ENCODE results near the gene PDE7B. TPM values are rescaled to one million over a fixed set of nuclear protein-coding genes. Genes with fewer than 3 reads are reported as not detected.

The PDE7B gene
- total RNA-seq, 2 experiments from 2014 or later, result not detected

GRCh38 chr6:135897087-135897486 lies 45.6 kb downstream of the PDE7B start:
- ChIA-PET POLR2A (interaction anchor here (1.1 kb wide), 1 partner anchor 11 kb away, joined by 3 read pairs; no protein-coding TSS in a partner anchor), CTCF (ENCODE audit: unreplicated experiment) (no interaction called here)
- no peak overlapping the region for H3K4me3 ChIP-seq (ENCODE audit: low read depth, low read length, poor library complexity, severe bottlenecking)
- intact Hi-C loops (cut with micrococcal nuclease; ENCODE audit: unreplicated experiment), result no loop called here
- H3K9me2 ChIP-seq (ENCODE audit: insufficient read depth, low read length), result no peaks in the 10 kb centered on the region
- H4K20me1 ChIP-seq (ENCODE audit: insufficient read depth, low read length), result no peaks in the 10 kb centered on the region
- no peak for DNase-seq (ENCODE audit: low spot score)
- H3K4me1 ChIP-seq (ENCODE audit: insufficient read depth, low read length, poor library complexity, severe bottlenecking), result no peaks in the 10 kb centered on the region
- H2AFZ ChIP-seq (ENCODE audit: low read length), result no peak overlapping the region
- no TSS peak for BruUV-seq (replicated peaks)
- TF ChIP-seq CTCF (conservative IDR thresholded peaks at IDR 0.05; ENCODE audit: low read length) (no peak), EZH2phosphoT487 (IDR thresholded peaks at IDR 0.05; ENCODE audit: borderline replicate concordance, low read depth, low read length) (no peak)
- no peaks in the 10 kb centered on the region for H3K9me3 ChIP-seq (ENCODE audit: low read length)
- H3K27ac ChIP-seq (ENCODE audit: low read depth, low read length, poor library complexity, severe bottlenecking), result no peak overlapping the region
- H3K79me2 ChIP-seq (ENCODE audit: insufficient read depth, low read depth, low read length), result no peaks in the 10 kb centered on the region
- H3K36me3 ChIP-seq (ENCODE audit: insufficient read depth, low read length), result no peaks in the 10 kb centered on the region
- no peak overlapping the region for H3K4me2 ChIP-seq (ENCODE audit: low read length)

GRCh38 chr6:135901774-135902524 lies 50.4 kb downstream of the PDE7B start:
- Histone ChIP-seq H3K79me2 (ENCODE audit: insufficient read depth, low read depth, low read length) (no peaks in the 10 kb centered on the region), H3K4me1 (ENCODE audit: insufficient read depth, low read length, poor library complexity, severe bottlenecking) (no peaks in the 10 kb centered on the region), H3K4me2 (ENCODE audit: low read length) (no peak overlapping the region), H3K36me3 (ENCODE audit: insufficient read depth, low read length) (no peaks in the 10 kb centered on the region), H3K9me3 (ENCODE audit: low read length) (no peaks in the 10 kb centered on the region), H4K20me1 (ENCODE audit: insufficient read depth, low read length) (no peaks in the 10 kb centered on the region), H3K9me2 (ENCODE audit: insufficient read depth, low read length) (no peaks in the 10 kb centered on the region), H3K27ac (ENCODE audit: low read depth, low read length, poor library complexity, severe bottlenecking) (no peak overlapping the region), H3K4me3 (ENCODE audit: low read depth, low read length, poor library complexity, severe bottlenecking) (no peak overlapping the region), H2AFZ (ENCODE audit: low read length) (no peak overlapping the region)
- TF ChIP-seq EZH2phosphoT487 (IDR thresholded peaks at IDR 0.05; ENCODE audit: borderline replicate concordance, low read depth, low read length) (no peak), CTCF (conservative IDR thresholded peaks at IDR 0.05; ENCODE audit: low read length) (no peak)
- no TSS peak for BruUV-seq (replicated peaks)
- intact Hi-C loops (cut with micrococcal nuclease; ENCODE audit: unreplicated experiment), result loop anchor here (10.0 kb wide), 1 partner anchor 367 kb away; no protein-coding TSS in a partner anchor
- DNase-seq (ENCODE audit: low spot score), result no peak
- CTCF ChIA-PET (ENCODE audit: unreplicated experiment), result no interaction called here
- POLR2A ChIA-PET, result interaction anchor here (1.3 kb wide), 1 partner anchor 34 kb away, joined by 5 read pairs; no protein-coding TSS in a partner anchor

- no peak overlapping the region for H3K27ac ChIP-seq (ENCODE audit: low read depth, low read length, poor library complexity, severe bottlenecking)
- CTCF ChIA-PET (ENCODE audit: unreplicated experiment), result no interaction called here
- H3K9me3 ChIP-seq (ENCODE audit: low read length), result no peaks in the 10 kb centered on the region
- no TSS peak for BruUV-seq (replicated peaks)
- no peaks in the 10 kb centered on the region for H4K20me1 ChIP-seq (ENCODE audit: insufficient read depth, low read length)
- H3K4me1 ChIP-seq (ENCODE audit: insufficient read depth, low read length, poor library complexity, severe bottlenecking), result no peaks in the 10 kb centered on the region
- no peaks in the 10 kb centered on the region for H3K79me2 ChIP-seq (ENCODE audit: insufficient read depth, low read depth, low read length)
- no peaks in the 10 kb centered on the region for H3K9me2 ChIP-seq (ENCODE audit: insufficient read depth, low read length)
- no peak for DNase-seq (ENCODE audit: low spot score)
- H3K4me2 ChIP-seq (ENCODE audit: low read length), result no peak overlapping the region
- H3K36me3 ChIP-seq (ENCODE audit: insufficient read depth, low read length), result no peaks in the 10 kb centered on the region
- no peak overlapping the region for H2AFZ ChIP-seq (ENCODE audit: low read length)
- POLR2A ChIA-PET, result no interaction called here
- intact Hi-C loops (cut with micrococcal nuclease; ENCODE audit: unreplicated experiment), result loop anchor here (10.0 kb wide), 1 partner anchor 368 kb away; no protein-coding TSS in a partner anchor
- H3K4me3 ChIP-seq (ENCODE audit: low read depth, low read length, poor library complexity, severe bottlenecking), result no peak overlapping the region
- TF ChIP-seq CTCF (conservative IDR thresholded peaks at IDR 0.05; ENCODE audit: low read length) (no peak), EZH2phosphoT487 (IDR thresholded peaks at IDR 0.05; ENCODE audit: borderline replicate concordance, low read depth, low read length) (no peak)
Observed at GRCh38 chr6:135902756-135903331, 51.3 kb downstream of the PDE7B start.

Measured in OCI-LY7 (cell line).